ENCODE data around the gene G6PC3.

GRCh38 chr17:44094701-44095387, 24.3 kb downstream of the G6PC3 start:
- TF ChIP-seq, protein P1, sequence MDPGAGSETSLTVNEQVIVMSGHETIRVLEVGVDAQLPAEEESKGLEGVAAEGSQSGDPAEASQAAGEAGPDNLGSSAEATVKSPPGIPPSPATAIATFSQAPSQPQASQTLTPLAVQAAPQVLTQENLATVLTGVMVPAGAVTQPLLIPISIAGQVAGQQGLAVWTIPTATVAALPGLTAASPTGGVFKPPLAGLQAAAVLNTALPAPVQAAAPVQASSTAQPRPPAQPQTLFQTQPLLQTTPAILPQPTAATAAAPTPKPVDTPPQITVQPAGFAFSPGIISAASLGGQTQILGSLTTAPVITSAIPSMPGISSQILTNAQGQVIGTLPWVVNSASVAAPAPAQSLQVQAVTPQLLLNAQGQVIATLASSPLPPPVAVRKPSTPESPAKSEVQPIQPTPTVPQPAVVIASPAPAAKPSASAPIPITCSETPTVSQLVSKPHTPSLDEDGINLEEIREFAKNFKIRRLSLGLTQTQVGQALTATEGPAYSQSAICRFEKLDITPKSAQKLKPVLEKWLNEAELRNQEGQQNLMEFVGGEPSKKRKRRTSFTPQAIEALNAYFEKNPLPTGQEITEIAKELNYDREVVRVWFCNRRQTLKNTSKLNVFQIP (CRISPR knock-in tag; IDR thresholded peaks at IDR 0.05; ENCODE audit: borderline replicate concordance, low read depth), result no peak
- TF ChIP-seq PATZ1 (CRISPR knock-in tag; IDR thresholded peaks at IDR 0.05; ENCODE audit: borderline replicate concordance), result no peak
- TF ChIP-seq BACH2 (CRISPR knock-in tag; IDR thresholded peaks at IDR 0.05; ENCODE audit: borderline replicate concordance), result no peak
- TF ChIP-seq, protein P2, sequence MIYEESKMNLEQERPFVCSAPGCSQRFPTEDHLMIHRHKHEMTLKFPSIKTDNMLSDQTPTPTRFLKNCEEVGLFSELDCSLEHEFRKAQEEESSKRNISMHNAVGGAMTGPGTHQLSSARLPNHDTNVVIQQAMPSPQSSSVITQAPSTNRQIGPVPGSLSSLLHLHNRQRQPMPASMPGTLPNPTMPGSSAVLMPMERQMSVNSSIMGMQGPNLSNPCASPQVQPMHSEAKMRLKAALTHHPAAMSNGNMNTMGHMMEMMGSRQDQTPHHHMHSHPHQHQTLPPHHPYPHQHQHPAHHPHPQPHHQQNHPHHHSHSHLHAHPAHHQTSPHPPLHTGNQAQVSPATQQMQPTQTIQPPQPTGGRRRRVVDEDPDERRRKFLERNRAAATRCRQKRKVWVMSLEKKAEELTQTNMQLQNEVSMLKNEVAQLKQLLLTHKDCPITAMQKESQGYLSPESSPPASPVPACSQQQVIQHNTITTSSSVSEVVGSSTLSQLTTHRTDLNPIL (CRISPR knock-in tag; IDR thresholded peaks at IDR 0.05; ENCODE audit: low read depth), result no peak
- no peak for TF ChIP-seq ESRRG (CRISPR knock-in tag; IDR thresholded peaks at IDR 0.05)

Measured in SK-N-SH treated with all-trans-retinoic acid at 6 μM for 48 hours (cell line).